Peyer's patch (tissue), 4 donors: Measurements from ENCODE around the gene WDR35.
A peak's percentile ranks its signal among the peaks of the same experiment; 100 is the strongest.

Source experiments
- POLR2A ChIP-seq, 2 donors: fragments of 450-650 bp; IDR thresholded peaks; one replicate each; pipeline ENCODE4 v1.5.1; 2017; ENCODE audit warnings: antibody characterized with exemption in 2 of 2, mild to moderate bottlenecking in 2 of 2, moderate library complexity in 2 of 2
- TF ChIP-seq, protein P1 (sequence below), 6 experiments: fragments of 450-650 bp in 4 of 6; fragments of 200-600 bp in 2 of 6; sonication (generic) in 1 of 6; IDR thresholded peaks; one replicate each; pipeline ENCODE4 v1.5.1; 2017 to 2019; ENCODE audit warnings: antibody characterized with exemption in 6 of 6, mild to moderate bottlenecking in 3 of 6, moderate library complexity in 1 of 6

DNA sequence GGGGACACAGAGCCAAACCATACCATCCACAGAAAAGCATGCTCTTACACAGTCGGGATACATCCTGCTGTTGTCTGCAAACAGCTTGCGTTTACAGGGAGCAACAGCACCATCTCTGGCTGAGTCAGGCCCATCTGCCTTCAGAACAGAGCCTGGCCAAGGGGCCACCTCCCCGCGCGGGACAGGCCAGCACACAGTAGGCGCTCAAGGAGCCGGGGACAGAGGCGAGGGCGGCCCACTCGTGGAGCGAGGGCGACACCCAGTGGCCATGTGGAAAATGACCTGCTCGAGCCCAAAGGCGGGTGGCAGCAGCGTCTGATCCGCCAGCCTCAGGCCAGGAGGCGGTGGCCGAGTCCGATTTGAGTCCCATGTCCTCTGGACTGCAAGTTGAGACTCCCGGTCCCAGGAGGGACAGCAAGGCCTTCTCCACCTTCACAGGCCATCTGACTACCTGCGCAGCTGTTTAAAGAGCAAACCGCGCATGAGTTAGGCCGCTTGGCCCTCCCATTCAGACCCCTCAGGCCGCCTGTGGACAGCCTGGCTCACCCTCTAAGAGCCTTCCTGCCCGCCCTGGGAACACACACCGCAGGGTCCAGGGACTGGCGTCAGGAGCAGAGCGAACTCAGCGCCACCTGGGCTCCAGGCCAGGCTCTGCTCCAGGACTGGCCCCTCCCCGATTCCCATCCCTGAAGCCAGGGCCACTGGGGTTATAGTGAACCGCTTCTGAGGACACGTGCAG lies 126.4 kb downstream of the WDR35 start:
- TF ChIP-seq, protein P1, sequence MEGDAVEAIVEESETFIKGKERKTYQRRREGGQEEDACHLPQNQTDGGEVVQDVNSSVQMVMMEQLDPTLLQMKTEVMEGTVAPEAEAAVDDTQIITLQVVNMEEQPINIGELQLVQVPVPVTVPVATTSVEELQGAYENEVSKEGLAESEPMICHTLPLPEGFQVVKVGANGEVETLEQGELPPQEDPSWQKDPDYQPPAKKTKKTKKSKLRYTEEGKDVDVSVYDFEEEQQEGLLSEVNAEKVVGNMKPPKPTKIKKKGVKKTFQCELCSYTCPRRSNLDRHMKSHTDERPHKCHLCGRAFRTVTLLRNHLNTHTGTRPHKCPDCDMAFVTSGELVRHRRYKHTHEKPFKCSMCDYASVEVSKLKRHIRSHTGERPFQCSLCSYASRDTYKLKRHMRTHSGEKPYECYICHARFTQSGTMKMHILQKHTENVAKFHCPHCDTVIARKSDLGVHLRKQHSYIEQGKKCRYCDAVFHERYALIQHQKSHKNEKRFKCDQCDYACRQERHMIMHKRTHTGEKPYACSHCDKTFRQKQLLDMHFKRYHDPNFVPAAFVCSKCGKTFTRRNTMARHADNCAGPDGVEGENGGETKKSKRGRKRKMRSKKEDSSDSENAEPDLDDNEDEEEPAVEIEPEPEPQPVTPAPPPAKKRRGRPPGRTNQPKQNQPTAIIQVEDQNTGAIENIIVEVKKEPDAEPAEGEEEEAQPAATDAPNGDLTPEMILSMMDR (IDR thresholded peaks at IDR 0.05), result peak; percentile 66 to 97 (median 92)
- no peak for TF ChIP-seq POLR2A (IDR thresholded peaks at IDR 0.05)
